Measurements from ENCODE around the gene CNTFR. TPM values are rescaled to one million over a fixed set of nuclear protein-coding genes. Genes with fewer than 3 reads are reported as not detected.

The CNTFR gene
- total RNA-seq, 2 experiments from 2014 or later, result not detected

DNA sequence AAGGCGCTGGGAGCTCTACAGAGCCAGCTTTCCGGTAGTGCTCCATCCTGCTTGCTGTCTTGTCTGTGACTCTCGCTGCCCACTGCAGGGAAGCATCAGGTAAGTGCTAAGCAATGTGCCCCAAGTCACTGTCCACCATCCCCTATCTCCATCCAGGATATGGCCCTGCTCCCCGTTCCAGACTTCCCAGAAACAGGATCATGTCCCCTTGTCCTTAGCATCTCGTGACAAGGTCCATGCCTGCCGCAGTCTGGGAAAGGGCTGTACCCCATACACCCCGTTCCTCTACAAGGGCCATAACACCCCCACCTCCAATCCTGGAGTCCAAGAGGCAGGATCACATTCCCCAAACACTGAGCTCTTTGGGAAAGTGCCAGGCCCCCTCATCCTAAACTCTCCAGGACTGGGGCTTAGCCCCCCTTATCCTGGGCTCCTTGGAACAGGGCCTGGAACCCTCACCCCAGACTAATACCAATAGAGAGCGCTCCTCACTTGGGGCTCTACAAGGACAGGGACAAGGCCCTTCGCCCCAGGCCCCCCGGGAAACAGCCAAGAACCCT is 21.8 kb upstream of the CNTFR start:
- Histone ChIP-seq H3K36me3 (ENCODE audit: insufficient read depth, low read length) (peaks cover 11% of the 10 kb centered on the region; the same call in 1 of the 2 replicates), H3K27ac (ENCODE audit: low read depth, low read length, poor library complexity, severe bottlenecking) (peak overlapping the region; percentile 36), H4K20me1 (ENCODE audit: insufficient read depth, low read length) (no peaks in the 10 kb centered on the region), H3K4me3 (ENCODE audit: low read depth, low read length, poor library complexity, severe bottlenecking) (peak overlapping the region; percentile 91), H3K4me1 (ENCODE audit: insufficient read depth, low read length, poor library complexity, severe bottlenecking) (peaks cover 21% of the 10 kb centered on the region), H3K79me2 (ENCODE audit: insufficient read depth, low read depth, low read length) (peaks cover 11% of the 10 kb centered on the region; the same call in 1 of the 2 replicates), H3K4me2 (ENCODE audit: low read length) (peak overlapping the region; percentile 99), H3K9me3 (ENCODE audit: low read length) (no peaks in the 10 kb centered on the region), H3K9me2 (ENCODE audit: insufficient read depth, low read length) (no peaks in the 10 kb centered on the region), H2AFZ (ENCODE audit: low read length) (peak overlapping the region; percentile 65; the same call in 1 of the 2 replicates)
- DNase-seq (ENCODE audit: low spot score), result peak; percentile 27
- CTCF ChIA-PET (ENCODE audit: unreplicated experiment), result interaction anchor here (0.9 to 1.7 kb wide), 3 partner anchors 8 to 23 kb away, joined by 3 to 6 read pairs (median 3); no protein-coding TSS in a partner anchor
- POLR2A ChIA-PET, result interaction anchor here (0.5 to 2.2 kb wide), 8 partner anchors 9 to 1131 kb away, joined by 3 to 13 read pairs (median 5); partner anchors contain the start of genes DCTN3 and SIGMAR1
- TF ChIP-seq, protein P1, sequence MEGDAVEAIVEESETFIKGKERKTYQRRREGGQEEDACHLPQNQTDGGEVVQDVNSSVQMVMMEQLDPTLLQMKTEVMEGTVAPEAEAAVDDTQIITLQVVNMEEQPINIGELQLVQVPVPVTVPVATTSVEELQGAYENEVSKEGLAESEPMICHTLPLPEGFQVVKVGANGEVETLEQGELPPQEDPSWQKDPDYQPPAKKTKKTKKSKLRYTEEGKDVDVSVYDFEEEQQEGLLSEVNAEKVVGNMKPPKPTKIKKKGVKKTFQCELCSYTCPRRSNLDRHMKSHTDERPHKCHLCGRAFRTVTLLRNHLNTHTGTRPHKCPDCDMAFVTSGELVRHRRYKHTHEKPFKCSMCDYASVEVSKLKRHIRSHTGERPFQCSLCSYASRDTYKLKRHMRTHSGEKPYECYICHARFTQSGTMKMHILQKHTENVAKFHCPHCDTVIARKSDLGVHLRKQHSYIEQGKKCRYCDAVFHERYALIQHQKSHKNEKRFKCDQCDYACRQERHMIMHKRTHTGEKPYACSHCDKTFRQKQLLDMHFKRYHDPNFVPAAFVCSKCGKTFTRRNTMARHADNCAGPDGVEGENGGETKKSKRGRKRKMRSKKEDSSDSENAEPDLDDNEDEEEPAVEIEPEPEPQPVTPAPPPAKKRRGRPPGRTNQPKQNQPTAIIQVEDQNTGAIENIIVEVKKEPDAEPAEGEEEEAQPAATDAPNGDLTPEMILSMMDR (conservative IDR thresholded peaks at IDR 0.05; ENCODE audit: low read length), result peak; percentile 40
- TF ChIP-seq EZH2phosphoT487 (IDR thresholded peaks at IDR 0.05; ENCODE audit: borderline replicate concordance, low read depth, low read length), result no peak
- intact Hi-C loops (cut with micrococcal nuclease; ENCODE audit: unreplicated experiment), result no loop called here
- no TSS peak for BruUV-seq (replicated peaks)

DNA sequence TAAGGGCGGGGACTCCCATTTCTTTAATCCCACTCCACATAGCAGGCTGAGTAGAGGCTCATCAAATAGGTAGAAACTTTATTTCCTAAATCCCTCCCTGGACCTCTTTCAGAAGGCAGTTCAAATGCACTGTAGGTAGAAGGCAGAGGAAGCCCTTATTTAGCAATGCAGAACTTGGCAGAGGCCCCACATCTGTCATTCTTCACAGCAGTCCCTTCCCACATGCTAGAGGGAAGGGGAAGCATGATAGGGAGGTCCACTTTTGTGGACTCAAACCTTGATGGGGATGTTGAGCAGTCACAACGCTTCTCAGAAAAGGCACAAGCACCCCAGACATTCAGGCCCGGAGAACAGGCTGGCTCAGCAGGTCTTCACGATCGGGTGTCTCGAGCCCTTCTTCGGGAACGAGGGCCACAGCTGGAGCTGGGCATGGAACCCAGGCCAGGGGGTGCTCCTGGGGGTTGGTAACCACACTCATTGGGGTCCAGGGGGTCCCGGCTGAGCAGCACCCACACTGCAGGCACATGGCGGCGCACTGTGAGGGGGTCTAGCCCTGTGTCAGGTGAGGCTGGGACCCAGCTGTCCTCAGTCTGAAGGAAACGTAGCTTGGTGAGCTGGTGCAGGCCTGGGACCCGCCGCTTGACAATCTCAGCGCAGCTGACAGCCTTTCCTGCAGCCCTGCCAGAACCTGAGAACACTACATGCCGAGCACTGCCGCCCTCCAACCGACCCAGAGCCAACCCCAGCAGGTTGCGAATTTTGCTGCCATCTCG is 21.1 kb upstream of the CNTFR start:
- TF ChIP-seq, protein P1 (conservative IDR thresholded peaks at IDR 0.05; ENCODE audit: low read length), result no peak
- TF ChIP-seq EZH2phosphoT487 (IDR thresholded peaks at IDR 0.05; ENCODE audit: borderline replicate concordance, low read depth, low read length), result no peak
- no peak for DNase-seq (ENCODE audit: low spot score)
- no peak overlapping the region for H2AFZ ChIP-seq (ENCODE audit: low read length)
- no peak overlapping the region for H3K27ac ChIP-seq (ENCODE audit: low read depth, low read length, poor library complexity, severe bottlenecking)
- peaks cover 21% of the 10 kb centered on the region for H3K4me1 ChIP-seq (ENCODE audit: insufficient read depth, low read length, poor library complexity, severe bottlenecking)
- H3K4me3 ChIP-seq (ENCODE audit: low read depth, low read length, poor library complexity, severe bottlenecking), result peak overlapping the region; percentile 91
- intact Hi-C loops (cut with micrococcal nuclease; ENCODE audit: unreplicated experiment), result no loop called here
- H4K20me1 ChIP-seq (ENCODE audit: insufficient read depth, low read length), result no peaks in the 10 kb centered on the region
- H3K9me3 ChIP-seq (ENCODE audit: low read length), result no peaks in the 10 kb centered on the region
- CTCF ChIA-PET (ENCODE audit: unreplicated experiment), result interaction anchor here (1.3 to 1.7 kb wide), 2 partner anchors 19 to 23 kb away, joined by 3 to 6 read pairs; no protein-coding TSS in a partner anchor
- BruUV-seq (replicated peaks), result TSS peak; percentile 60
- H3K4me2 ChIP-seq (ENCODE audit: low read length), result peak overlapping the region; percentile 99
- H3K9me2 ChIP-seq (ENCODE audit: insufficient read depth, low read length), result no peaks in the 10 kb centered on the region
- peaks cover 11% of the 10 kb centered on the region; the same call in 1 of the 2 replicates for H3K79me2 ChIP-seq (ENCODE audit: insufficient read depth, low read depth, low read length)
- POLR2A ChIA-PET, result interaction anchor here (0.7 to 2.2 kb wide), 4 partner anchors 24 to 232 kb away, joined by 3 to 12 read pairs (median 7); partner anchors contain the start of gene SIGMAR1
- peaks cover 10% of the 10 kb centered on the region; the same call in 1 of the 2 replicates for H3K36me3 ChIP-seq (ENCODE audit: insufficient read depth, low read length)

All from OCI-LY7 (cell line).